Measurements from ENCODE around the gene MYO1D.

Gene MYO1D

GRCh38 chr17:32846143-32846542, 30.8 kb downstream of the MYO1D start:
- no peak for DNase-seq (ENCODE audit: low read depth)
- H3K4me3 ChIP-seq (ENCODE audit: low read length): no peak overlapping the region
- TF ChIP-seq CTCF (conservative IDR thresholded peaks at IDR 0.05; ENCODE audit: low read depth, low read length): no peak

GRCh38 chr17:32840241-32840640, 36.7 kb downstream of the MYO1D start:
- H3K4me3 ChIP-seq (ENCODE audit: low read length): no peak overlapping the region
- DNase-seq (ENCODE audit: low read depth): no peak
- TF ChIP-seq CTCF (conservative IDR thresholded peaks at IDR 0.05; ENCODE audit: low read depth, low read length): no peak

- TF ChIP-seq CTCF (conservative IDR thresholded peaks at IDR 0.05; ENCODE audit: low read depth, low read length): no peak
- no peak for DNase-seq (ENCODE audit: low read depth)
- H3K4me3 ChIP-seq (ENCODE audit: low read length): no peak overlapping the region
Measured at GRCh38 chr17:32836527-32836926, 40.4 kb downstream of the MYO1D start.

GRCh38 chr17:32835291-32835761, 41.6 kb downstream of the MYO1D start:
- H3K4me3 ChIP-seq (ENCODE audit: low read length): no peak overlapping the region
- no peak for DNase-seq (ENCODE audit: low read depth)
- TF ChIP-seq CTCF (conservative IDR thresholded peaks at IDR 0.05; ENCODE audit: low read depth, low read length): no peak

- DNase-seq (ENCODE audit: low read depth): no peak
- H3K4me3 ChIP-seq (ENCODE audit: low read length): no peak overlapping the region
- no peak for TF ChIP-seq CTCF (conservative IDR thresholded peaks at IDR 0.05; ENCODE audit: low read depth, low read length)
Measured at GRCh38 chr17:32834104-32834503, 42.8 kb downstream of the MYO1D start.

GRCh38 chr17:32833526-32833925, 43.4 kb downstream of the MYO1D start:
- no peak overlapping the region for H3K4me3 ChIP-seq (ENCODE audit: low read length)
- no peak for DNase-seq (ENCODE audit: low read depth)
- no peak for TF ChIP-seq CTCF (conservative IDR thresholded peaks at IDR 0.05; ENCODE audit: low read depth, low read length)

- no peak for TF ChIP-seq CTCF (conservative IDR thresholded peaks at IDR 0.05; ENCODE audit: low read depth, low read length)
- no peak for DNase-seq (ENCODE audit: low read depth)
- H3K4me3 ChIP-seq (ENCODE audit: low read length): no peak overlapping the region
Measured at GRCh38 chr17:32833076-32833475, 43.8 kb downstream of the MYO1D start.
